NOMO-1 treated with dmso at 0.1 percent for 144 hours (cell line): Measurements from ENCODE around the gene CALN1.

Source experiments
- DNase-seq: peaks from one replicate; lab custom pipeline; 2025; ENCODE audit not compliant: unreplicated experiment; lab: John Stamatoyannopoulos, UW

CALN1 gene

GRCh38 chr7:72190919-72191318, 221.2 kb downstream of the CALN1 start:
- DNase-seq = no peak

- no peak for DNase-seq
Observed at GRCh38 chr7:72190146-72190545, 222.0 kb downstream of the CALN1 start.

- no peak for DNase-seq
Observed at GRCh38 chr7:72187179-72187578, 225.0 kb downstream of the CALN1 start.

- DNase-seq = no peak
Observed at GRCh38 chr7:72183835-72184234, 228.3 kb downstream of the CALN1 start.

GRCh38 chr7:72182036-72182435, 230.1 kb downstream of the CALN1 start:
- DNase-seq = no peak

- DNase-seq = no peak
Observed at GRCh38 chr7:72176875-72177274, 235.3 kb downstream of the CALN1 start.

- DNase-seq = no peak
Observed at GRCh38 chr7:72170475-72170874, 241.7 kb downstream of the CALN1 start.

- DNase-seq = no peak
Observed at GRCh38 chr7:72163271-72163670, 248.9 kb downstream of the CALN1 start.

GRCh38 chr7:72161534-72161933, 250.6 kb downstream of the CALN1 start:
- no peak for DNase-seq

- DNase-seq = no peak
Observed at GRCh38 chr7:72159911-72160310, 252.2 kb downstream of the CALN1 start.

- DNase-seq = no peak
Observed at GRCh38 chr7:72156671-72157070, 255.5 kb downstream of the CALN1 start.

- DNase-seq = no peak
Observed at GRCh38 chr7:72153132-72153512, 259.0 kb downstream of the CALN1 start.

GRCh38 chr7:72152161-72153131, 259.7 kb downstream of the CALN1 start:
- DNase-seq = no peak

- no peak for DNase-seq
Observed at GRCh38 chr7:72140566-72140965, 271.6 kb downstream of the CALN1 start.

GRCh38 chr7:72127136-72127535, 285.0 kb downstream of the CALN1 start:
- DNase-seq = no peak

- DNase-seq = no peak
Observed at GRCh38 chr7:72123913-72124312, 288.2 kb downstream of the CALN1 start.

- DNase-seq = no peak
Observed at GRCh38 chr7:72118366-72118765, 293.8 kb downstream of the CALN1 start.

- DNase-seq = no peak
Observed at GRCh38 chr7:72114129-72114528, 298.0 kb downstream of the CALN1 start.

GRCh38 chr7:72112992-72113391, 299.1 kb downstream of the CALN1 start:
- no peak for DNase-seq

GRCh38 chr7:72112530-72112929, 299.6 kb downstream of the CALN1 start:
- no peak for DNase-seq

GRCh38 chr7:72111086-72111485, 301.1 kb downstream of the CALN1 start:
- DNase-seq = no peak

GRCh38 chr7:72109566-72109965, 302.6 kb downstream of the CALN1 start:
- no peak for DNase-seq

- no peak for DNase-seq
Observed at GRCh38 chr7:72106405-72106804, 305.7 kb downstream of the CALN1 start.
